HG02623 (cell line): ENCODE results near the gene TCF4.

ENCODE experiments used
- ATAC-seq: cut with Tn5 transposase; IDR thresholded peaks from one replicate; pipeline ENCODE4 v1.9.1; 2021; ENCODE audit warnings: moderate library complexity; ENCODE audit not compliant: unreplicated experiment

Gene TCF4

DNA sequence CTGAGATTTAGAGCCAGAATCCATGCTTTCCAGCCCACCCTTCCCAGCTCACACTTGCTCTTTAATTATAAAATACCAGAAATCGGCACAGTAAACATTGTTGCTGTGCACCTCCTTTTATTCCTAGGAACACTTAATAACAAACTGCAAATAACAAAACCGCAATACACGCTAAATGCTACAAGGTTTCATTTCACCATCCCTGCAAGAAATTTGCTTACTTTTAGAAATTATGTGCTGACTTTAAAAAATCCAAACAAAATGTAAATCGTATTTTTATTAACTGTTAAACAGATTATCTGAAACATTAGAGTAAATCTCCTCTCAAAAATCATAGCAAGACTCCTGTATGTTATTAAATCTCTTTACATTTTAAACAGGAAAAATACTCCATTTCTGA lies 79.3 kb downstream of the TCF4 start:
- ATAC-seq = no peak

DNA sequence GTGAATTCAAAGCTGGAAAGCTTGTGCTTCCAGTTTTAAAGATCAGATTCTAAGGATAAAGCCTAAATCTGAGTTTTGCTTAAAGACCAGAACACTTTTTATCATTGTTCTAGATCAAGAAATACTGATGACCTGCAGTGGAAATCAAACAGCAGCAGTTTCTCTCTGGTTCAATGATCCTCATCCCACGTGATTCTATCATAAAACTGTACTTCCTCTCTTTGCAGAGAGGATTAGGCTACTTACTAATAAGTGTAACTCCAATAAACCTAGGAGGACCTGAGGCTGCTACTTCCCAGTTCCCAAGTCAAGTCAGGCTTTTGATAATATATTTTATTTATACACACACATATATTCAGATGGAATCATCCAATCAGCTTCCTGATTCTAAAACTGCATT lies 81.9 kb downstream of the TCF4 start:
- ATAC-seq = no peak

DNA sequence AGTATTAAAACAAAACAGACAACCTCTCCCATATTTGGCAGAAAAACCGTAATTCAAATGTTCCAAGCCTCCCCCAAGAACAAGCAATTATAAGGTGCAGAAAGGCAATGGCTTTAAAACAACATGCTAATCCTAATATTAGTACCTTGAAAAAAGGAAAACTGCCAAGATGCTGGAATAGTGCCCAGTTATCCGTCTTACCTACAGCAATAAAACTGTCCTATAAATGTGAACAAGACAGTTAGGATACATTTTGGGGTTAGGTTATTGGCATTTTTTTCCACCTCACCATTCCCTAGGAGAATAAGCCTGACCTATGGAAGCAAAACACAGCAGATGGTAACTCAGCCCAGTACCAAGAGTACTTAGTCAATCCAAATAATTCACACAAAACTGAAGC lies 83.2 kb downstream of the TCF4 start:
- no peak for ATAC-seq

DNA sequence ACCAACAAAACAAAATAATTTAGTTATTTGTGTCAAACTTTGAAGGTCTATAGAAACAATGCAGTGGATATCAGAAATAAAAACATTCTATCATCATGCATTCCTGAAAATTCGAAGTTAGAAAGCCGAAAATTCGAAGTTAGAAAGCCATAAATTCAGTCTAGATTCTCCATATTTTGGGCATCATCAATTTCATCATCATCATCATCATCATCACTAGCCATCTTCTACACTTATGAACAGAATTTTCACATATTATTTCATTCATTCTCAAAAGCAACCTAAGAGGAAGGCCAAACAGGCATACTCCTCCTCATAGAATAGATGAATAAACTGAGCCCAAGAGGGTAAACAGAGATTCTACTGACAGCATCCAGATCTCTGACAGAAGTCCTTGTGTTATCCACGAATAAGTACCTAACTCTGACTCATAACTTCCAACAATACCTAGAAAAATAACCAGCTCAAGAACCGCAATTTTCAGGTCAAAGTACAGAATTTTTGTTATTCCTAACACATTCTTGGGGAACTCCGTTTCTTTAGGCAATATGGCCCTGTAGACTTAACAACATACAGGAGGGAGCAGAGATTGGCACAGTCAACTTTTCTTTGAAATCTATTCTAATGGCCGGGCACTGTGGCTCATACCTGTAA lies 84.7 kb downstream of the TCF4 start:
- no peak for ATAC-seq

DNA sequence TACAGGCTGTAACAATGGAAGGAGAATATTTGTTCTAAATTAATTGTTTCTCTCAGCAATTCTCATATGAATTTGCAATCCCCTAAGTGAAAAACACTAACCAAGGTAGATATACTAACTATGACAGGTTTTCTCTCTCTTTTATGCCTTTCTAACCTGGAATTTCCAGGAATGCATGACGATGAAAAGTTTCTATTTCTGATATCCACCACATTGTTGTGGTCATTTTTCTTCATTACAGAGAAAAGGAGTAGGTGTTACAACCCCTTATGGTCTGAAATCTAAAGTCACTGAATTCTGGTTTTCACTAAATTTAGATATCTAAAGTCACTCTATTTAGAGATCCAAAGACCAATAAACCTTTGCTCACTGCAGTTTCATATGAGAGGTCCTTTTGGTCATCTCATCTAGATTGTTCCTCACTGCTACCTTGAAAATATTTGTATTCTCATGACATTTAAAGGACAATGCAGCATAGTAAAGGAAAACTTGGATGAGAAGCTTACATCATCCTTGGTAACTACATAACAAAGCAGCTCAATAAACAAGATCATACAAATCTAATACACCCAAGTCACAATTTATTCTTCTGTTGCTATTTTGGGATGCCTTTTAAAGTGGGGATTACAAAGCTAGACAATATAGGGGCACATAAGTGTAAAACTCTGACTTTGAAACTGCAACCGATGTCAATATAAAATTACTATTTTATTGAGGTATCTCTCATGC lies 85.8 kb downstream of the TCF4 start:
- no peak for ATAC-seq

DNA sequence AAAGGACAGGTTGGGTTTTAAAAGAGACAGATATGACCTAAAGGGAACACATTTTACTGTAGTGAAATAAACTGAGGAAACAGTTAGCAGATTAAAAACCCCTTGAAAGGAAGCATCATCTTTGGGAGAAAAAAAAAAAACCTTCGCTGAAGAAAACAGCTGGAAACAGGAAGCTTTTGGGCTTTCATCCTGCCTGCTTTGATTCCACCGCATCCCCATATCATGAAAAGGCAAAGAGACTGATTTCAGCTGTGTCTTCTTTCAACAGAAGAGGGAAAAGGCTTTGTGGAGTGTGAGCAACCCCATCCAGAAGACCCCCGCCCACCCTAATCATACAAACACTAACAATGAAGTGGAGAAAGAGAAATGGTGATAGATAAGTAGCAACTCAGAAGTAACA lies 86.4 kb downstream of the TCF4 start:
- ATAC-seq = no peak

DNA sequence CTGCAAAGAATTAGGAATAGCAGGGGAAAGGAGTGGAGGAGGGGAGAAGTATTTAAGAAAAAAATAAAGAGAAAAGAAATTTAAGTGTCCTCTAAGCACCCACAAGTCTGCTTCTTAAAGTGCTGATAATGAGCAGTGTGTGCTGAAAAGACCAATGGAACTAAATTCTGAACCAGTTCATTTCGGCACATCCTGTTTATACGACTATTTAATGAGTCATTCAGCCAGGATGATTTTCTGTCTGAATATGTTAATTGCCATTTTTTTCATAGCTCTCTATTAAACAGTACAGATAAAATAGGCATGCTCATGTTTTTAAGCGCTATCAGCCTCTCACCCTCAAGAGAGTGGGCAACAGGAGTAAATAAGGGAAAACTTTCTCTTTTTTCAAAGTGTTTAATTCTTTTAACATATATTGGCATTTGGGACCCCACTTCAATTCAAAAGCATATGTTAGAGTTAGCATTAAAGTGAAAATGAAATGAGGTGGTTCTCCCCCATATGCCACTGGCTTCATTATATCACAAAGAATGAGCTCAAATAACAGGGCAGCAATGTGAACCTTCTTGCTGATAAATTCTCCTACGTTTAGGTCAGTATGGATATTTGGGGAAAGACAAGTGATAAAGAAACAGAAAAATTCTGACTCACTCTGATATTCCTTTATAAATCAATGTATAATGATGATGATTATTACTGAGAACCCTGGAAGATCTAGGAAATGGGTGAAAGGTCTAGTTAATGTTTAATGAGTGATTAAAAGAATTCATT lies 87.5 kb downstream of the TCF4 start:
- no peak for ATAC-seq

DNA sequence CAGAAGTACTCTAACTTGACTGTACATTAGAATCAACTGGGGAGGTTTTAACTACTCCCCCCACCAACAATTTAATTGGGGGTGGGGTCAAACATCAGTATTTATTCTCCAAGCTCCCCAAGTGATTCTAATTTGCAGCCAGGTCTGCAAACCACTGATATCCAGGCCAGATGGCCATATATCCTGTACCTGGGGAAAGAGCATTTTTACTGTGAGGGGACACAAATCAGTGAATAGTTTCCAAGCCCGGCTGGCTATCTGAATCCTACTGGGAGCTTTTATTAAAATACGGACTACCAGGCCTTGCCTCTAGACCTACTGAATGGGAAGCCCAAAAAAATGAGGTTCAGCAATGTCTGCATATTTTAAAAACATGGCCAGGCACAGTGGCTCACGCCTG lies 88.5 kb downstream of the TCF4 start:
- ATAC-seq = no peak

DNA sequence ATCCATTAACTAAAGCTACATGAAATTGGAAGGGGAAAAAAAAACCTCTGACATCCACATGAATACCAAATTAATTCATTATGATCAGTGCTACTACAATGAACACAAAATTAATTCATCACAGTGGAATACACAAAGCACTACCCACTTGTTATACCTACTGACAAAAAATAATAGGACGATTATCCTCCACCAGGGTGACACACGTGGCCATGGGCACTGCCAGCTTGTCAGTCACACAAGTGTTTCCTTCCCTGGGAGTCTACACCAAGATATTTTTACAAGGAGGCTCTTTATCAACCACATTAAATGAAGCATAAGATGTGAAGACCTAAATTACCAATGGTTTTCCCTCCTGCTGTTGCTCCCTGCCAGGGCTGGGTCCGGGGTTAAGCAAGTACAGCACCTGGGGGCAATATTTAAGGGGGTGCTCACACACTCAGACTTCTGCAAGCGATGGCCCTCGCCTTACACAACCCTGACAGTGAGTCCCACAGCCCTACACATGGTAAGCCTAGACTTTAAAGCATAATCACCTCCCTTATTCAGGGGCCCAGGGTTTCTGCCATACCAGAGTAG lies 90.1 kb downstream of the TCF4 start:
- ATAC-seq = no peak

DNA sequence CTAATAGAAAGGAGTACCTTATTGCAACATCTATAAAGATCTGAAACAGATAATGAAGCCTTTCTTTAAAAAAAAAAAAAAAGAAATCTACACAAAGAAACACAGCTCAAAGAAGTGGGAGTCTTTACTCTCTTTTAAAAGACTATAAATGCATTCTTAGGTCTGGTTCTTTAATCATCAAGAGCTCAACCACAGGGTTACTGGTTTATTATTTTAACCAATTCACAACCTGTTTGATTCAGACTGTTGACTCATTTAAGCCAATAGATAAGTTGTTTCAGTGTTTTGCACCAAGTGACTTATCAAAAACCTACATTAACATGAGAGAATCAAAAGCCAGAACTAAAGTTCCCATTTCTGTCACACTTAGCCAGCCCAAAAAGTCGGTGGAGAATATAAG lies 93.1 kb downstream of the TCF4 start:
- no peak for ATAC-seq

DNA sequence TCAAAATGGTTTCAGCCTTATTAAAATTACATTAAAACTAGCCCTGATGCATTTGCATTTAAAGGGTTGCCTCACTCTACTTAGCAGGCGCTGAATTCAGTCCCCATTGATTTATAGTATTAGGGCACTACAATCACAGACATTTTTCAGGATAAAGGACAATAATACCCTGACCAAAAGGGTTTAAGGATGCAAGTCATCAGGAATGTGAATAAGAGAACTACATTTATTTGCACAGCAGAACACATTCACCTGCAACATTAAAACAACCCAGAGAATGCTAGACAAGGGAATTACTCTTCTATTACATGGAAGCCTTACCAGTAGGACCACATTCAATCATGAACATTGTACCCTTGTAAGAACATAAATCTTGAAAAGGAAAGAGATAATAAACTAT lies 93.6 kb downstream of the TCF4 start:
- no peak for ATAC-seq

DNA sequence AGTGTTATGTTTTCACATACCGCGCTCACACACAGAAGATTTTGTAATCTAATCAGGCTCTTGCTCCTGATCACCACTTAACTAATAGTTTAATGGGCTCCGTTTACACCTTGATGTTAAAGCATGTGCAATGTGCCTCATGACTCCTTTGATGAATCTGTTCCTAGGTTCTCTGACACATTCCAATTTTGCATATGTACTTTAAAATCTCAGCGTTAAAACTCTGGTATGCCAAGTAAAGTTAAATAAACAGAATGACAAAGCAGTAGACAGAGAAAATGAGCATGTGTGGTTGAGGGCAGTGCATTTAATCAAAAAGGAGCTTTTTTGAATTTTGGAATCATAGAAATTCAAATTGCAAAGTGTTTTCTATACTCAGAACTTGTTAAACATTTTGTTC lies 96.4 kb downstream of the TCF4 start:
- ATAC-seq = no peak

DNA sequence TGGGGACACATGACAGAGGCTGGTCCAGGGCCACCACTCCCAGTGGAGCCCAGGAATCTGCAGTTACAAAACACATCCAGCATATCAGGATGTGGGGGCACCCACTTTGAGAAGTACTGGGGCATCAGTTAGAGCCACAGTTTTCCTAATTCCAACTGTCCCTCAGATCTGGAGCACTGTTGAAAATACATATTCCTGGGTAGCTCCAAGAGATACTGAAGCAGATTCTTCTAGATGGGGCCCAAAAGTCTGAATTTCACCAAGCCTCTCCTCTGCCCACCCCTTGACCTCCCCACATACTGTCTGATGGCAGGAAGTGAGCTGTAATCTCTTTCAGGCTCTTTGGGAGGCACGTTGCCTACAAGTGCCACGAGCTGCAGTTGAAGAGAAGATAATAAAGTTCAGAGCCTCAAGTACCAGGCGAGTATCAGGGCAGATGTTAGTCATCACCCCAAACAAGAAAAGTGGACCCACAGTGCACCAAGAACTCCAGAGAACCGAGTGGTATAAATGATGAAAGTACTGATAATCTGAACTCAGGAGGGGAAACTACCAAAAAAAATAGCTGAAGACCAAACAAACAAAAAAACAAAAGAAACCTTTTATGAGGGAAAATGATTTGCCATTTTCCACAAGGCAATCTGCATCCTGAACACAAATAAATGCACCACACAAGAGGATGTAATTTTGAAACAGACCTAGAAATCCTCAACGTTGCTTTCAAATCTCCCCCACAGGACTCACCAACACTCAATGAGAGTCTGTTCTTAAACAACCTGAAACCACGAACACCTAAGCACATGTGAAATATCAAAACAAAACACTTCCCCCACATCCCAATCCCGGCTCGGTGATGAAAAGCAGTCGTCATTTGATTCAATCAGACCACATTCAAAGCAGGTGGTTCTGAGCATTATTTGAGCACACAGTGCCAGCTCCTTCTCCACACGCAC lies 98.7 kb downstream of the TCF4 start:
- peak; percentile 62 for ATAC-seq

DNA sequence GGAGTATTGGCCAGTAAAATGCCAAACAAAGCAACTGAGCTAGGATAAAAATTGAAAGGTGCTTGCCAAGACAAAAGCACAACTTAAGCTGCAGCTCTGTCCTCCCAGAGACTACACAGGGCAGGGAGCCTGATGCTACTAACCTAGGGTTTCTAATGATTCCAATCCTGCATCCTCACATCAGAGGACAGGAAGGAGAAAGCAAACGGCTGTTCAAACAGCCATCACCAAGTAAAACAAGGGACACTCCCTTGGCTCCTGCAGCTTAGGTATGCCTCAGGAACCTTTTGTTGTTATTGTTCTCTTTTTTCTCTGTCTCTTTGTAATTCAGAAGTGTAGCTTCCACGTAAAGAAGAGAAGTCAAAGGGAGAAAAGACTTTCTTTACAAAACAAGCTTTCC lies 99.5 kb downstream of the TCF4 start:
- ATAC-seq = no peak

DNA sequence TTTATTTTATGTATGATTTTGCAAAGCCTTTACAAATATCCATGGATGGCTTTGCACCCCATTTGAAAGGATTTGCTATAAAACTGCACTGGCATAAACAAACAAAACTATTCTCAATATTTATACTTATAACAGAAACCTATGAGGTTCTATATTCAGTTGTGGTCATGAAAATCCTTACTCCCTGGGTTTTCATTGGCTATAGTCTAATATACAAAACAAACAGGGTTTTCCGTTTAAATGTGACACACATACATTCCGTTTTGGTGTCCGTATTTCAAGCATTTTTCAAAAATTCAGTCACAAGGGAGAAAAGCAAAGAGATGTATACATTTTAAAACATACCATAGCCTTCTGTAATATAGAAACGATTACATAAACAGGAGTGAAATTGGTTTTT lies 100.0 kb downstream of the TCF4 start:
- no peak for ATAC-seq

DNA sequence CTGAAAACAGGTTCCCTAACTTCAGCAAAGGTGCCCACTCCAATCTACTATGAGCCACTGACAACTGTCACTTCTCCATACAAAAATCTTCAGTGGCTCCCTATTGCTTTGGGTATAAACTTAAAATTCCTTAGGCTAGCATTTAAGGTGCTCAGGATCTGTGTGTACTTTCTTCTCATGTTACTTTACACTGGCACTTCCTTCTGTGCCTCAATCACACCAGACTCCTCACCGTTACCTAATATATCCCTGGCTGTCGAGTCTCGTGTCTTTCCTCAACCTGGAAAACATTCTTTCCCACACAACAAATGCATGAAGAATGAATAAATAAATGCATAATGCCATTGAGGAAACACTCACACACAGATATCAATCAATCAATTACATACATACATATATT lies 101.1 kb downstream of the TCF4 start:
- no peak for ATAC-seq

DNA sequence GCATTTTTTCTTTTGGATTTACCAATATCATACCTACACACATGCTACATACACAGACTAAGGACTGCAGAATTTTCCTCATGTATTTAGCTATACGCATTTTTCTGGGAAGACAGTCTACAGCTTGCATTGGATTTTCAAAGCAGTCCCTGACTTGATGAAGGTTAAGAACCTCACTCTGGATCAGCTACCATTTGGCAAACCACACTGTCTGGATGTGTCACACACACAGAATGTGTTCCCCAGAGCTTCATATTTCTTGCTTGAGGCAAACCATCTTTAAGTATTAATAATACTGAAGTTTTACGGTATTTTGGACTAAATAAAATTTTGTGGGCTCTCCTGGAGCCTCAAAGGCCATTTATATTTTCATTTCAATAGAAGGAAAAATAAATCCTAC lies 102.3 kb downstream of the TCF4 start:
- ATAC-seq = no peak

DNA sequence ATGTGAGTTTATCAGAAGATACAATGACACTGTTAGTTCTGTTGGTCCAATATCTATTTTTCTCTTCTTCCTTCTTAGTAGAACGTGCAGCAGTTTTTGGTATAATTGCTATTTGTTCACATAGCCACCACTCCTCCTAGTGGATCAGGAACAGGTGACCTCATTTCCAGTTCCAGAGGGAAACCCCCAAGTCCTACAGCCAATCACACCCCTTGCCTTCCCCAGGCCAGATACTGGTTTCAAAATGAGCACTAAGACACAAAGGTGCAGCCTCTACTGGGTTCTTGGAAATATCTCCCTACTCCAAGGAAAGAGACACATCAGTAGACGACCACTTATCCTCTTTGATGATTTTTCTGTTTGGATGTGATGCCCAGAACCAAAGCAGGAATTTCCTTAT lies 103.2 kb downstream of the TCF4 start:
- ATAC-seq = no peak

DNA sequence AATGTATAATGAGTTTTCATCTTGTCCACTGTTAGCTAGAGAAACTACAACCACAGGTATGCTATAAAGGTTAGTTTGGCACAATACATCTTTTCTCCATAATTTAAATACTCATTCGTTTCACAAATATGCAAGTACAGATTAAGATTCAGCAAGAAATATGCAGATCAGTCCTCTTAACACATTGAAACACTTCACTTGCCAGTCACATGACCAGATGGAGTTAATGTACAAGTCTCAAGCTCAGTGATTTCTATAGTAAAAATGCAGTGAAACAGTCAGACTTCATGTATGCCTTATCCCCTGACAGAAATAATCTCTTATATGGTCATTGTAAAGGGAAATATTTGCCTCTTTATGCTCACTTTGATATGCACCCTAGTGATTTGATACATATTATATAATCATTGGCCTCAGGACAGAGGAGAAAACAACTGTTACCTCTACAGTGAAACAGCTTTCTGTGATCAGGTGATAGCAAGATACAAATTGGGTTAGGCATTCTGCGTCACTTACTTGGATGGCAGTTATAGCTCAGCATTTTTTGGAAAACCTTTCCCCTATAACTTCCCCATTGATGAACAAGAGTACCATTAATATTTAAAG lies 104.6 kb downstream of the TCF4 start:
- no peak for ATAC-seq

DNA sequence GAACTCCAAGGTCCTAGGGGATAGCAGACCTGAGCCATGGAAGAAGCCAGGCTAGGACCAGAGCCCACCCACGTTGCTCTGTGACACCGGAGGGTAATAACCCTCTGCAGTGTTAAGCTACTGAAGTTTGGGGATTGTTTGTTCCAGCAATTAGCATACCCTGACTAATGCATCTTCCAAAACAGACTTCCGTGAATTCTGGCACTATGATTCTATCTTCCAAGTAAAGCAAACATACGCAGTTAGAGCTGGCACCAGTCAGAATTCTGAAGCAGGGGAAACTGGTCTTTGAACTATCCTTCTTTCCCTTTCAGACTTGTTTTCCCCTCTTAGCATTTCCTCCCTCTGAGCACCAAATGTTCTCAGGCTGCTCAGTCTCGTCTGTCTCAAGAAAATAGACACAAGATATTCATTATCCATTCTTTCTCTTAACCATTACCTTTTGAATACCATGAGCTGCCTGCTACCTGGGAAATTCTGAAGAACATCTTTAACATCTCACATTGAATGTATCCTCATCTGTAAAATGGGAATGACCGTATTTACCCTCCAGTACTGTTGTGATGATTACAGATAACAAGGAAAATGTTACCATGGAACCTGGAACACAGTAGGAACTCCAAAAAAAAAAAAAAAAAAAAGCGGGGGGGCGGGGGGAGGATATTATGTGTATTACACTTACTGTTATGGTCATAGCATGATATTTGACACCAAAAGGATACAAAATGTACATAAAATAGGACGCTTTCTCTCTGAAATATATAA lies 108.2 kb downstream of the TCF4 start:
- ATAC-seq = no peak
